HG03460 (cell line): ENCODE data around the gene PHF21A.

ENCODE experiments used
- ATAC-seq: cut with Tn5 transposase; IDR thresholded peaks from one replicate; pipeline ENCODE4 v1.9.1; 2021; ENCODE audit not compliant: unreplicated experiment

Gene PHF21A

DNA sequence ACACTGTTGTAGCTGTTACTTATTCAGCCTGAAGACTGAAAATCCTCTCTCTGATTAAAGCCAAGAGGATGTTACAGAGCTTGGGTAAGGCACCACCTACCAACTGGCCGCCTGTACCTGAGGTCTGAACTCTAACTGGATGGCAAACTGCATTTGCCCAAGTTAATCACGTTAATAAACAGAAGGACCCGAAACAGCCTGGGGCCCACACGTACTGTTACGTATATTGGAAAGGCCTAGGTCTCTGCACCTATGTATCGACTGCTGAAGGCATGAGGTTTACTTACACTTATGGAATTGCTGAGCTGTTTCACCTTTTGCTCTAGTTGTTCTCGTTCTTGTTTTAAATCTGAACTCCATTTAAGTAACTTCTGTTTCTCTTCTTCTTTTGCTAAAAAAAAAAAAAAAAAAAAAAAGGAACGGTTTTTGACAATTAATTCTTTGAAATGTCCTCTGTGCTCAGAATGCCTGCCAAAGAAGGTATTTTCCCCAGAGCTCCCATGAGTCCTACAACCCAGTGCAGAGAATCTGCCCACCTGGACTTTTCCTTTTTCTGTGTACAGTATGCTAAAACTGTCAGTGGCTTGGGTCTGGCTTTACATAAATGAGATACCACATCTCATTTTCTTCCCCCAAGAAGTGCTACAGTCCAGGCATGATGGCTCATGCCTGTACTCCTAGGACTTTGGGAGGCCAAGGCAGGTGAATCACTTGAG, 185.7 kb downstream of the PHF21A start:
- no peak for ATAC-seq

DNA sequence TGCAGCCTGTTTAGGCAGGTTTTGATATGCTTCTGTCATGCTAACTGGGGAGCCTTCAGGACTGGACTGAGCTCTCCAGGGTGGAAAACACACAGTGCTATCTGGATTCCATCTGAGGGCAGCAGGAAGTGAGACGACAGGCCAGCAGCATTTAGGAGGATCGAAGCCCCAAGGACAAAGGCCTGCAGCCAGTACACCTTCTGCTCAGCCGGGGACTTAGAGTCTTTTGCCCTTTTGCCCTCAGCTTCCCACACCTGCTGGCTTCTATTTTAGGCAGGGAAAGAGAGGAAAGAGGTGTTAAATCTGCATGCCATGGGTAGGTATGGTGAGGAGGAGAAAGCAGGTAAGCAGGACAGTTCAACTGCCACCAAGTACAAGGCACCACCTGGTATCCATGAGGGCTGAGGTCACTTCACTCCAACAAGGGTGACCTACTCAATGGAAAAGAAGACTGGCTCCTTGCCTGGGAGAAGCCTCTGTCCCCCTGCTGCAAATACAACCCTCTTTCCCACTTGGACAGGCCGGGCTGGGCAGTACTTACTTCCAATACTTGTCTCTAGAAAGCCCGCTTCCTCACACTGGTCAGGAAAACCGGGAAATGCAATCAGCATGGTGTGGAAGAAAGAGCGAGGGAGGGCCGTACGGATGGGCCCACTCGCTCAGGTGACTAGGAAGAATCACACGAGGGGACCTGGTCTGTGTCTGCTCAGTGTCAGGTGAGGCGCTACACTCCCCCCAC, 186.5 kb downstream of the PHF21A start:
- ATAC-seq = no peak

DNA sequence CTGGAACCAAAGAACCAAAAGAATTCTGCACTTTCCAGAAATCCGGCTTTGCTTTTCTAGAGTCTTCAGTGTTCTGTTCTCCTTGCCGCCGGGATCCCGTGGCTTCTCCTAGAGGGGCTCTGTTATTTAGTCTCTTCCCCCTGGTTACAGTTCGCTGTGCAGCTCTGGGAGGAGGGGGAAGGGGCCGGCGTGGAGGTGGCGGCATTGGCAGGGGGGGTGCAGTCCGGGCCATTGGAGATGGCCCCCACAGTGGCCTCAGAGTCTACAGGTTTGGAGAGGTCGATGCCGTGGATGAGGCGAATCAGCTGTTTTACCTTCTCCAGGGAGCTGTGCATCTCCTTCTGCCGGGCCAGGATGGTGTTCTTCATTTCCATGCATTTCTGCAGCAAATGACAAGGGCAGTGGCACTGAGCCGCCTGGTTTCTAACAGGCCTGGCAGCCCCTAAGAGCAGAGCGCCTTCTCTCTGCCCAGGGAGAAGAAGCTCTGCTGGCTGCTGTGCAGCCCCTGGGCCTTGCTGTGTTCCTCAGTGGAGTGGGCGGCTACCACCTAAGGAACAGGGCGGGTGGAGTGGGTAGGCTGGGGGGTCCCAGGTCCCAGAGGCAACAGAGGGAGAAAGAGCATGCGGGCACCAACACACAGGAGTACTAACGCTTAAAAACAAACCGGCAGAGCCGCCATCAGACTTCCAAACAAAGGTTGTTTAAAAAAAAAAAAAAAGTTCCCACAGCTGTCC, 187.2 kb downstream of the PHF21A start:
- no peak for ATAC-seq

DNA sequence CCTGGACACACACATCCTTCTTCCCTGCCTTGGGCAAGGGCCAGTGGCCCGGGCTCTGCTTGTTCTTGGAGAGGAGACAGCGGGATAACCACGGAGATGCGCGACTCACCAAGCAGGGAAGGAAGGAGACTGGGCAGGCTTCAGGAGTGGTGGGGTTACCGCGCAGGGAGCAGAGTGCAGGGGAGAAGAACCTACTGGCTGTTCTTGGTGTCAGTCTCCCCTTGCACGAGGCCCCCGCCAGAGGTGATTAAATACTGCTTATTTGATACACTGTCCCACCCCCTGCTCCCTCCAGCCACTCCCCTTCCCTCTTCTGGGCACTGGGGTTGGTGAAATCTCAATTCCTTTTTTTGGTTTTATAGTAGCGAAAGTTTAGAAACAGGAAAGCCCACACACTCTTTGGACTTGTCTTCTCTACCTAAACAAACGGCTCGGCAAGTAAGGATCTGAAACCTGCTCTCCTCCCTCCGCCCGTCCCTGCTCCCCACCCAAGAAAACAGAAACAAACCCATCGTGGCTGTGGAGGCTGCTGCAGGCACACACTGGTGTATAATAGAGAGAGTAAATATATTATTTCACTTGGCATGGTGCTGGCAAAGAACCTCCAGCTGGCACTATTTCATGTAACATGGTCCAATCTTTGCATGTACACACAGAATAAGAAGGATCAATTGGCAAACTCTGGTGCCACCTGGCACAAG, 188.0 kb downstream of the PHF21A start:
- ATAC-seq = no peak

DNA sequence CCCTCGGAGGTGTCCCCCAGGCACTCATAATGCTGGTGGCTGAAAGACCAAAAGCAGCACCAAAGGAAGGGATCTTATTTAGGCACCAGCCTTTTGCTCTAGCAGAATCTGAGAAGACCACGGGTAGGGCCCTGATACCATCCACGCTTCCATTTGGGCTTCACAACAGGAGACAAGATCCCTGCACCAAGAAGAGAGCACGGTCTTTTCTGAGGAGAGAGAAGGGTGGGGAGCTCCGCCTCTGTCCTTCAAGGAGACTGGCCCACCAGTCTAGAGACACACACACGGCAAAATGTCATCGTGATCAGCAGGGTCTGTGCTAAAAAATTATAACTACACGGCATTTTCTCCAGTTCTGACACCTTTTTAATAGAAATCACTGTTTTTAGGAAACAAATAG, 189.0 kb downstream of the PHF21A start:
- no peak for ATAC-seq

DNA sequence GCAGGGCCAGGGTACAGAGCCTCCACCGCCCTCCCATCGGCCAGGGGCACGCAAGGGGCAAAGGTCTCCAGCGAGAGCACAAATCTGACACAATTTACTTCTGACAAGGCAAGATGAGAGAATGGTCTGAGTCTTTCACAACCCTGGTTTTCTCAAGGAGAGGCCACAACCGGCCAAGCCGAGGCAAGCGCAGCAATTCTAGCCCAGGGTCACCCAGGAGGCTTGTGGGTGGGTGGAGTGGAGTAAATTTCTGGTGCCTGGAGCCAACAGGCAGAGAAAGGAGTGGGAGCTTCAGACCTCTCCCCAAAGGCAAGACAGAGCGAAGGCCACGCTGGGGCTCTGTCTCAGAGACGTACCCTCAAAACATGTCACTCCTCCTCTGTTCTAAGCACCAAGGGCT, 189.5 kb downstream of the PHF21A start:
- ATAC-seq = no peak

DNA sequence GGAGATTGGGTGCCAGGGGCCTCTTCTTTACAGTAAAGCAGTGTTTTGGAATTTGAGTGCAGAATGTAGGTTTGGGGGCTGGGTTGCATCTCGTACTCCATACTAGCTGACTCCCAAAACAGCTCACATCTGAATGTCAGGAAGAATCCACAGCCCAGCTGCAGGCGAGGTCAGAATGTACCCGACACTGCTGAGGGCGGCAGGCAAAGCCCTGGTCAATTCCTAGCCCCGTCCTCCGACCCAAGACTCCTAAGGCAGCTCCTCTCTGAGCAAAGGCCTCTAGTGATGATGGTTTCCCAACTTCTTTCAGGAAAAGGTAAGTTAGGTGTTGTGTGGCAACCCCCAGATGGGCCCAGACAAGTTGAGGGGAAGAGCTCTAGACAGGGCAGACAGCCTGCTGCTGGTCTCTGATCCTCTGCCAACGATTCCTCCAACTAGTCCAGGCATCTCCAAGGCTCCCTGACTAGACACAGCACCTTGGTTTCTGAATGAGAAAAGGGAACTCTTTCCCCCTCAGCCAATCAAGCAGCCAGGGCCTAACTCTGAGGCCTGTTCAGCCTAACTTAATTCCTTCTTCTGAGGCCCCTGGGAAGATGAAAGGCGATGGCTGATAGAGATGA, 190.2 kb downstream of the PHF21A start:
- ATAC-seq = no peak

DNA sequence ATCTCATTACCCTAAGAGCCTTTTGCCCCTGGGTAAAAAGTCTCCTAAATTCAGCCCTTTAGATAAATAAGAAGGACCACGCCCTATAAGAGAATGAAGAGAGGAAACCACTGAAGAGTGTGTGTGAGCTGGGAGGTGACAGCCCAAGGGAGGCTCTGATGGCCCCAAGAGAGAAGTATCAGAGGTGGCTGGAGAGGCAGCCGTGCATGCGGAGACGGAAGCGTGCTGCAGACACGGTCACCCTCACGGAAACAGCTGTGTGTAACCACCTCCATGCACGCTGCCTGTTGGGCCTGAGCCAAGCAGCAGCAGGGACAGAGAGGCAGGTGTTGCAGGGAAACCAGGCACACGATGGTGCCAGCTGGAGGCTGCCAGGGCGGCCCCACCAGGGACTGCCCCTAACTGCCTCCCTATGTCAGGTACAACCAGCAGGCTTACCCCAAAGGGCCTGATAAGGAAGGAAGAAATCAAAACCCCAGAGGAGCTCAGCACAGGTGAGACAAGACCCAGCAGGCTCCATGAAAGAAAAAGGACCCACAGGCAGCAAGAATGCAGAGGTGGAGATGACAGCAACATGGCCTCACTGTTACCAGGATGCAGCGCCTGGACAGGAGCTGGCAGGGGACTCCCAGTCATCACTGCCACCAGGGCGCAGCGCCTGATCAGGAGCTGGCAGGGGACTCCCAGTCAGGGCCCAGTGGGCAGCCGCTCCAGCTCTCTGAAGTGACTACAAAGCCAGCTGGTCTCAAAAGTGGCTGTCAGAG, 191.0 kb downstream of the PHF21A start:
- ATAC-seq = peak; percentile 88

DNA sequence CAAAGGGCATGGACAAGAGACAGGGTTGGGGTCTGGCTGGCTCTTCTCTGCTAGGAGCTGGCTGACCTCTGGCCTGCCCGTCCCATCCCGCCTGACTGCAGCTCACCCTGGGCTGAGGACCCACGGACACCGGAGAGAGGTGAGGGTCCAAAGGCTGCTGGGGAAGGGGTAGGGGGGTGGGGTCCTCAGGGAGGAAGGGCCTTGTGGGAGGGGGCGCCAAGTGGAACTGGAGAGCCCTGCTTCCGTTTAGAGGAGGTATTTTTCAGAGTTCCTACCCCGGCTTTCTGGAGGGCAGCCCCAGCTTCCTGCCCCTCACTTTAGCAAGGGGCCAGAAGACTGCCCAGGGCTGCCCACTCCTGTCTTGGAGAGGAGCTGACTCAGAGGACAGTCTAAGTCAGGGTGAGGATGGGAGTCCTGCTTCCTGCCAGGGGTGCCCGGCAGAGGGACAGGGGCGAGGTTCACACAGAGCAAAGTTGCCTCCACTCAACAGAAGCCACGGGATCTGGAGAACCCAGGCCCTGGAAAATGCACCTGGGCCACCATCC, 191.7 kb downstream of the PHF21A start:
- peak; percentile 13 for ATAC-seq

DNA sequence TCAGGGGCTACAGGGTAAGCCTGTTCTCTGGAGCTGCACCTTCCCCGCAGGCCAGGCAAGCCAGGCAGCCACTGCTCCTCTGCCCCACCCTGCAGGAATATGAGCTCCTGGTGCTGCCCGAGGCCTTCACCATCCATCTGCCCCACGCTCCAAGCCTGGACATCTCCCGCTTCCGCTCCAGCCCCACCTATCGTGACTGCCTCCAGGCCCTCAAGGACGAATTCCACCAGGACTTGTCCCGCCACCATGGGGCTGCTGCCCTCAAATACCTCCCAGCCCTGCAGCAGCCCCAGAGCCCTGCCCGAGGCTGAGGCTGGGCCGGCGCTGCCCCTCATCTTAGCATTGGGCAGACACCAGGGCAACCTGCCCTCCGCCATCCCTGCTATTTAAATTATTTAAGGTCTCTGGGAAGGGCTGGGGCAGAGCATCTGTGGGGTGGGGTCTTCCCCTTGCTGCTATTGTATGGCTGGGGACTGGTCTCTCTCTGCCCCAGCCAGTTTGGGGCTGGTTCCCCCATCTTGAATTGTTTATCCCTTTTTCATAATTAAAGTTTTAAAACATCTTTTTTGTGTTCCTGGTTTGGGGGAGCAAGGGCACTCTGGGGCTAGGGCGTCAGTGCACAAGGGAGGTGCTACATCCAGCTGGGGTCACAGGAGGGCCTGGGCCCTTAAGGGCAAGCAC, 192.6 kb downstream of the PHF21A start:
- ATAC-seq = no peak

DNA sequence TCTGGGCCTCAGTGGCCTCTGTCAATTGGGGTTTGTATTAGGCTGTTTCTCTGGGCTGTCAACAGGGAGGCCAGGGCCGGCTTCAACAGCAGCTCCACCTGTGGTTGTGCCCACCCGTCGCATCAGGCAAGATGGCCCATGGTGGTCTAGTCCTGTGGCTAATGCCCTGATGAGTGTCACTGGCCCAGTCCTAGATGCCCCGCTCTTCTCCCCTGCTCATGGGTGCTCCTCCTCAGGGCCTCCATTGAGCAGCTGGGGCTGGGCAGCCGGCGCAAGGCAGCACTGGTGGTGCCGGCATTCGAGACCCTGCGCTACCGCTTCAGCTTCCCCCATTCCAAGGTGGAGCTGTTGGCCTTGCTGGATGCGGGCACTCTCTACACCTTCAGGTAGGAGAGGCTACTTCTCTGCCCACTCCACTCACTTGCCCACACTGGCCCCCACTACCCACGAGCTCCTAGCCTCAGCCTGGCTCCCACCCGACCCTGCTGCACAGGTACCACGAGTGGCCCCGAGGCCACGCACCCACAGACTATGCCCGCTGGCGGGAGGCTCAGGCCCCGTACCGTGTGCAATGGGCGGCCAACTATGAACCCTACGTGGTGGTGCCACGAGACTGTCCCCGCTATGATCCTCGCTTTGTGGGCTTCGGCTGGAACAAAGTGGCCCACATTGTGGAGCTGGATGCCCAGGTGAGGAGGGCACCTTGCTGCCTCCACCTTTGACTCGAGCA, 193.4 kb downstream of the PHF21A start:
- ATAC-seq = no peak

DNA sequence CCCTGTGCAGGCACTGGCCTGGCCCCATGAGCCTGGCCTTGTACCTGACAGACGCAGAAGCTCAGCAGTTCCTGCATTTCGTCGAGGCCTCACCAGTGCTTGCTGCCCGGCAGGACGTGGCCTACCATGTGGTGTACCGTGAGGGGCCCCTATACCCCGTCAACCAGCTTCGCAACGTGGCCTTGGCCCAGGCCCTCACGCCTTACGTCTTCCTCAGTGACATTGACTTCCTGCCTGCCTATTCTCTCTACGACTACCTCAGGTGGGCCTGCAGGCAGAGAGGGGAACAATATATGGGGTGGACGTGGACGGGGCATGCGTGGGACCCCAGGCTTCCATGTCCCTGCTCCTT, 193.9 kb downstream of the PHF21A start:
- no peak for ATAC-seq

DNA sequence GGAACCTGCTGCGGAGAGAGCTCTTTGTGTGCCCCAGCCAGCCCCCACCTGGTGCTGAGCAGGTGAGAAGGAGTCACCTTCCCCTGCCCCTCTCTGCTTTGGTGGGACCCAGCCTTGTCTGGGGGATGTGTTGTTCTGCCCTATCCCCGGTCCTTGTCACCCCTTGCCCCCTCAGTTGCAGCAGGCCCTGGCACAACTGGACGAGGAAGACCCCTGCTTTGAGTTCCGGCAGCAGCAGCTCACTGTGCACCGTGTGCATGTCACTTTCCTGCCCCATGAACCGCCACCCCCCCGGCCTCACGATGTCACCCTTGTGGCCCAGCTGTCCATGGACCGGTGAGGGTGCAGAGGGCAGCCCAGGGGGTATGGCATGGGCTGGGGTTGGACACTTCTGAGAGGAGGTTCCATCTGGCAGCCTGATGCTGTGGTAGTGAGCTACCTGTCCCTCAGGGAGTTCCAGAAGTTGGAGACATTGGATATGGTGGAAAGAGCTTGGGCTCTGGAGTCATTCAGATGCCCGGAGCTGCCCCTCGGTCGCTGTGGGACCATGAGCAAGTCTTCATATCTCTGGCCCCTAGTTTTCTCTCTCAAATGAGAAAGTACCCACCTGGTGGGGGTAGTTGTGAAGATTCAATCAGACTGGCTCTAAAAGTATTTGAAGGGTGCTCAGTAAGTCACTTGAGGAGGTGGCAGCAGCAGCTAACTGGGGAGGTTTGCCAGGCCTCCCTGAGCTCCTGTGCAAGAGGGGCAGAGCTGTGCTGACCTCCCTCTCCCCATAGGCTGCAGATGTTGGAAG, 194.5 kb downstream of the PHF21A start:
- no peak for ATAC-seq

DNA sequence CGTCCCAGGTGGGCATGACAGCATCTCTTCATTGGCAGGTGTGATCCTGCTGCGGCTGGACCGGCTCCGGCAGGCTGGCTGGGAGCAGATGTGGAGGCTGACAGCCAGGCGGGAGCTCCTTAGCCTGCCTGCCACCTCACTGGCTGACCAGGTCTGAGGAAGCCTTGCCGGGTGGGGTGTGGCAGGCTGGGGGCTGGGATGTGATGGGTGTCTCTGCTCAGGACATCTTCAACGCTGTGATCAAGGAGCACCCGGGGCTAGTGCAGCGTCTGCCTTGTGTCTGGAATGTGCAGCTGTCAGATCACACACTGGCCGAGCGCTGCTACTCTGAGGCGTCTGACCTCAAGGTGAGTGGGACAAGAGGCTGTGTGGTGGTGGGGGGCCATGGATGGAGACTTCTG, 195.3 kb downstream of the PHF21A start:
- ATAC-seq = no peak

DNA sequence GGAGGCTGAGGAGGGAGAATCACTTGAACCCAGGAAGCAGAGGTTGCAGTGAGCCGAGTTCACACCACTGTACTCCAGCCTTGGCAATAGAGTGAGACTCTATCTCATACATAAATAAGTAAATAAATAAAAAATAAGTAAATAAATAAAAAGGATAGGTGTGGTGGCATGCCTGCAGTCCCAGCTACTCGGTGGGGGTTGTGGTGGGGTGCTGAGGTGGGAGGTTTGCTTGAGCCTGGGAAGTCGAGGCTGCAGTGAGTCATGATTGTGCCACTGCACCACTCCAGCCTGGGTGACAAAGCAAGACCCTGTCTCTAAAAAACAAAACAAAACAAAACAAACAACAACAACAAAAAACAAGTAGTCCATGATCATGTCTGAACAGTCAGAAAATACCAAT, 195.7 kb downstream of the PHF21A start:
- no peak for ATAC-seq

DNA sequence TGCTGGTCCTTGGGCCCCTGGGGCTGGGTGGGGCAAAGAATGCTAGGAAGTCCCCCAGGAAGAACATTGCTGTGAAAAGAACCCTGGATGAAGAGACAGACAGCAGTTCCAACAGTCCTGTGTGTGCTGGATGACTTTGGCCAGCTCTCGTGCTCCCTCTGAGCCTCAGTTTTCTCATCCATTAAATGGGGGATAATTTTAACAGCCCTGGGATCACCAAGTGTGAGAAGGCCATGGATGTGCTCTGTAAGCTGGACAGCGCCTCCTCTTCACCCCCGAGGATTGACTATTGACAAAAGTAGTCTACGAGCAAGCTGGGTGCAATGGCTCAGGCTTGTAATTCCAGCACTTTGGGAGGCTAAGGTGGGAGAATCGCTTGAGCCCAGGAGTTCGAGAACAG, 196.3 kb downstream of the PHF21A start:
- ATAC-seq = no peak

DNA sequence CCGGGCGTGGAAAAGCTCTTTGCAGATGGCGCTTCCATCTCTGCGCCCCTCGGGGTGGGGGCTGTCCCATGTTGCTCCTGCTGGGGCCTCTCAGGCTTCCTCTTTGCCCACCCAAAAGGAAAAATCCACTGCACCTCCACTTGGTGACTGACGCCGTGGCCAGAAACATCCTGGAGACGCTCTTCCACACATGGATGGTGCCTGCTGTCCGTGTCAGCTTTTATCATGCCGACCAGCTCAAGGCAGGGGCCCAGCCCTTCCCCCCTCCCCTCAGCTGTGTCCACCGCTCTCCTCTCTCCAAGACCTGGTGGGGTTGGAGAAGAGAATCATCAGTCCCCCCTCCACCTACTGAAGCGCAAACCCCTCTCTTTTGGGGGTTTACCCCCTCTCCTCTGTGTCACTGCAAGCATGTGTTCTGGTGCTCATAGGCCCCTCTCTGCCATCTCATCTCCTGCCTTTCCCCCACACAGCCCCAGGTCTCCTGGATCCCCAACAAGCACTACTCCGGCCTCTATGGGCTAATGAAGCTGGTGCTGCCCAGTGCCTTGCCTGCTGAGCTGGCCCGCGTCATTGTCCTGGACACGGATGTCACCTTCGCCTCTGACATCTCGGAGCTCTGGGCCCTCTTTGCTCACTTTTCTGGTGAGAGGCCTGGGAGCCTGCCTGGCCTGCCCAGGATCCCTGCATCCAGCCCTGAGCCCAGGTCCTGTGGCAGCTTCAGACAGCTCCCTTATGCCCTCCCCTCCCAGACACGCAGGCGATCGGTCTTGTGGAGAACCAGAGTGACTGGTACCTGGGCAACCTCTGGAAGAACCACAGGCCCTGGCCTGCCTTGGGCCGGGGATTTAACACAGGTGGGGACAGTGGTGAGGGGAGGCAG, 197.0 kb downstream of the PHF21A start:
- no peak for ATAC-seq
